Gastroesophageal sphincter (tissue), 3 donors: ENCODE data around the gene ACER1.

Experiments used
- CTCF ChIP-seq, 4 experiments: fragments of 200-600 bp in 2 of 4; fragments of 450-650 bp in 2 of 4; sonication (generic) in 1 of 4; IDR thresholded peaks; one replicate each; pipeline ENCODE4 v1.5.1; 2017 to 2019; ENCODE audit warnings: antibody characterized with exemption in 4 of 4, mild to moderate bottlenecking in 2 of 4, moderate library complexity in 2 of 4
- EP300 ChIP-seq: sonication (generic); formaldehyde crosslinking; IDR thresholded peaks from one replicate; pipeline ENCODE4 v1.6.1; 2017; ENCODE audit warnings: antibody characterized with exemption, mild to moderate bottlenecking
- POLR2A ChIP-seq, 2 donors: fragments of 450-650 bp; IDR thresholded peaks; one replicate each; pipeline ENCODE4 v1.6.1; 2017; ENCODE audit warnings: antibody characterized with exemption in 2 of 2, mild to moderate bottlenecking in 2 of 2, moderate library complexity in 1 of 2
- POLR2AphosphoS5 ChIP-seq: sonication (generic); formaldehyde crosslinking; IDR thresholded peaks from one replicate; pipeline ENCODE4 v1.6.1; 2017; ENCODE audit warnings: antibody characterized with exemption

DNA sequence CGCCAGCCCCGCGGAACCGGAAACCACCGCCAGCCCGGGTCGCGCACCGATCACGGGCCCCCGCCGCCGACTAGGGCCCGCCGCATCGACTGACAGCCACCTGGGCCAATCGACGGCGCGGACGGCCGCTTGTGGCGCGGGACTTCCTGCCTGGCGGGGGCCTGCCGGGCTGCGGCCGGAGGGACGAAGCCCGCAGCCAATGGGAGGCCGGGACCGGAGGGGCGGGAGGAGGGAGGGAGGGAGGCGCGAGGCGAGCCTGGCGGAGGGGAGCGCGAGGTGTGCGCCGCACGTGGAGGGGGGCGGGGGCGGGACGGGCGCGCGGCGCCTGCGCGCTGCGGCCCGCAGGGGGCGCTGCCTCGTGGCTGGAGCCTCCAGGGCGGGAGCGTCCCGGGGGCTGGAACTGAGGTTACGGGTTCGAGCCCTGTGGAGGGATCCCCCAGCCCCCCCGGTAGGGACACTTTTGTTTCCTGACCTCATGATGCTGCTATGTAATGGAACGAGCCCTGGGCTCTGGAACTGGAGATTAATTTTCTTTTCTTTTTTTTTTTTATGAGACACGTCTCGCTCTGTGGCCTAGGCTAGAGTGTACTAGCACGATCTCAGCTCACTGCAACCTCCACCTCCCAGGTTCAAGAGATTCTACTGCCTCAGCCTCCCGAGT is 53.4 kb downstream of the ACER1 start, which contains the start of gene MLLT1:
- peak in 3 of 4 experiments; percentile 44 to 91 (median 61) for TF ChIP-seq CTCF (IDR thresholded peaks at IDR 0.05)
- no peak for TF ChIP-seq POLR2AphosphoS5
- peak; percentile 28 to 58 for TF ChIP-seq POLR2A (IDR thresholded peaks at IDR 0.05)
- no peak for TF ChIP-seq EP300
